GM12878 (cell line): Measurements from ENCODE around the gene BPIFA3. TPM values are rescaled to one million over a fixed set of nuclear protein-coding genes. Genes with fewer than 3 reads are reported as not detected.

Experiments
- ATAC-seq: fragments of 200-7000 bp; cut with Tn5 transposase; 3 replicates; pipeline ENCODE4 v1.9.1; 2020; ENCODE audit warnings: mild to moderate bottlenecking, moderate library complexity
- BruUV-seq: library from RNA; stranded (reverse); fragments of 400-500 nt; replicated peaks from 2 replicates; lab custom pipeline; 2021; lab: Mats Ljungman, UMichigan
- CTCF ChIA-PET: fragments of 300-600 bp; sonication (Branson Sonifier 250); formaldehyde crosslinking; extraction: SDS; loops from one replicate; lab custom pipeline; 2021; ENCODE audit warnings: inconsistent platforms; lab: Yijun Ruan, JAX
- POLR2A ChIA-PET: fragments of 350-600 bp; formaldehyde crosslinking; extraction: SDS; loops from one replicate; lab custom pipeline; 2021; ENCODE audit warnings: inconsistent platforms; lab: Charles Lee
- RAD21 ChIA-PET: fragments of 300-600 bp; sonication (Branson Sonifier 250); formaldehyde crosslinking; loops from one replicate; lab custom pipeline; 2023; ENCODE audit warnings: antibody characterized with exemption; ENCODE audit not compliant: unreplicated experiment; lab: Charles Lee
- SMC1A ChIA-PET: fragments of 300-600 bp; sonication (Branson Sonifier 250); formaldehyde crosslinking; loops from one replicate; lab custom pipeline; 2023; ENCODE audit not compliant: unreplicated experiment, uncharacterized antibody; lab: Charles Lee
- DNase-seq: peaks from one replicate; pipeline ENCODE4 v3.0.0-alpha.2; 2011; ENCODE audit warnings: low read depth, low spot score
- FAIRE-seq: peaks from 3 replicates; lab custom pipeline; 2011; peaks lifted over from hg19 to GRCh38; lab: Jason Lieb, UNC
- H2AFZ ChIP-seq: 2 replicates; pipeline ENCODE4 v1.6.0; 2011; ENCODE audit warnings: low read depth, low read length, control low read depth; ENCODE audit not compliant: control insufficient read depth
- H3K27ac ChIP-seq: 2 replicates; pipeline ENCODE4 v1.5.1; 2011; ENCODE audit warnings: control low read depth; ENCODE audit not compliant: control insufficient read depth, insufficient read depth
- H3K27me3 ChIP-seq, 2 experiments: replicated peaks in 1 of 2; 2 replicates each; pipeline versions ENCODE4 v1.6.0 to v1.6.1; 2011; ENCODE audit warnings: low read length in 1 of 2; ENCODE audit not compliant: control insufficient read depth in 2 of 2, insufficient read depth in 2 of 2
- H3K36me3 ChIP-seq, 2 experiments: 2 replicates each; pipeline ENCODE4 v1.5.1; 2011; ENCODE audit warnings: low read length in 1 of 2; ENCODE audit not compliant: control insufficient read depth in 2 of 2, insufficient read depth in 2 of 2
- H3K4me1 ChIP-seq: 2 replicates; pipeline ENCODE4 v1.6.1; 2011; ENCODE audit warnings: mild to moderate bottlenecking, low read length, moderate library complexity, mixed read lengths; ENCODE audit not compliant: control insufficient read depth, insufficient read depth
- H3K4me2 ChIP-seq: 2 replicates; pipeline ENCODE4 v1.6.0; 2011; ENCODE audit warnings: control low read depth; ENCODE audit not compliant: control insufficient read depth, insufficient read depth
- H3K4me3 ChIP-seq: fragments of 200-600 bp; sonication (generic); 2 replicates; pipeline ENCODE4 v1.5.1; 2016
- H3K79me2 ChIP-seq: 2 replicates; pipeline ENCODE4 v1.6.0; 2011; ENCODE audit warnings: low read length; ENCODE audit not compliant: control insufficient read depth, insufficient read depth
- H3K9ac ChIP-seq: 2 replicates; pipeline ENCODE4 v1.8.0; 2011; ENCODE audit warnings: low read length, control low read depth, mixed read lengths; ENCODE audit not compliant: control insufficient read depth, insufficient read depth
- H3K9me3 ChIP-seq: replicated peaks from 3 replicates; pipeline ENCODE4 v1.5.1; 2011; ENCODE audit warnings: mild to moderate bottlenecking, low read length; ENCODE audit not compliant: control insufficient read depth, insufficient read depth
- H4K20me1 ChIP-seq: 2 replicates; pipeline ENCODE4 v1.6.0; 2011; ENCODE audit not compliant: control insufficient read depth, insufficient read depth
- BCL11A ChIP-seq: IDR thresholded peaks from 2 replicates; pipeline ENCODE4 v1.6.1; 2011; ENCODE audit warnings: low read depth, low read length
- CBX3 ChIP-seq: fragments of 200-600 bp; sonication (generic); IDR thresholded peaks from 2 replicates; pipeline ENCODE4 v1.6.1; 2016; ENCODE audit warnings: low read depth, borderline replicate concordance
- CEBPB ChIP-seq, 2 experiments: fragments of 150-350 bp in 1 of 2; IDR thresholded peaks; 2 replicates each; pipeline ENCODE4 v1.6.1; 2012 to 2014; ENCODE audit warnings: low read depth in 2 of 2, low read length in 2 of 2, borderline replicate concordance in 1 of 2, inconsistent platforms in 1 of 2
- CEBPZ ChIP-seq: fragments of 150-350 bp; IDR thresholded peaks from 2 replicates; pipeline ENCODE4 v1.6.1; 2016; ENCODE audit warnings: low read depth, low read length
- HDGF ChIP-seq: fragments of 450-650 bp; IDR thresholded peaks from 2 replicates; pipeline ENCODE4 v1.6.1; 2016; ENCODE audit warnings: antibody characterized with exemption
- IRF3 ChIP-seq: fragments of 450-650 bp; IDR thresholded peaks from 2 replicates; pipeline ENCODE4 v1.6.1; 2014; ENCODE audit warnings: mild to moderate bottlenecking
- MYC ChIP-seq: IDR thresholded peaks from 2 replicates; pipeline ENCODE4 v1.6.1; 2011; ENCODE audit warnings: mild to moderate bottlenecking, low read length, moderate library complexity, inconsistent platforms; ENCODE audit not compliant: insufficient read depth, insufficient replicate concordance, insufficient read length, severe bottlenecking
- NKRF ChIP-seq: fragments of 450-650 bp; conservative IDR thresholded peaks from 2 replicates; pipeline ENCODE4 v1.6.1; 2017; ENCODE audit warnings: mild to moderate bottlenecking, moderate library complexity
- RAD51 ChIP-seq: fragments of 450-650 bp; IDR thresholded peaks from 2 replicates; pipeline ENCODE4 v1.6.1; 2016; ENCODE audit warnings: moderate library complexity, mild to moderate bottlenecking, inconsistent platforms
- RB1 ChIP-seq: fragments of 450-650 bp; formaldehyde crosslinking; IDR thresholded peaks from 2 replicates; pipeline ENCODE4 v1.6.1; 2017; ENCODE audit warnings: mild to moderate bottlenecking, borderline replicate concordance
- SIX5 ChIP-seq: IDR thresholded peaks from 2 replicates; pipeline ENCODE4 v1.6.1; 2011; ENCODE audit warnings: mild to moderate bottlenecking, low read depth, low read length, moderate library complexity; ENCODE audit not compliant: severe bottlenecking
- SMARCA5 ChIP-seq: fragments of 450-650 bp; IDR thresholded peaks from 2 replicates; pipeline ENCODE4 v1.6.1; 2017; ENCODE audit warnings: mild to moderate bottlenecking
- ZBTB40 ChIP-seq: fragments of 450-650 bp; IDR thresholded peaks from 2 replicates; pipeline ENCODE4 v1.6.1; 2016; ENCODE audit warnings: mild to moderate bottlenecking, moderate library complexity, borderline replicate concordance
- WGBS: methylation state at CpG from one replicate; pipeline ENCODE4 v1.1.6; 2016; ENCODE audit warnings: low lambda C conversion rate; ENCODE audit not compliant: insufficient replicate concordance, insufficient coverage; ENCODE audit errors: missing lambda C conversion rate; 5-methylcytosine and 5-hydroxymethylcytosine counted together
- in situ Hi-C: fragments of 300-500 bp; cut with MboI; formaldehyde crosslinking; loops from 9 replicates; pipeline ENCODE4 v1.14.3; 2018; ENCODE audit warnings: mixed read lengths
- intact Hi-C: fragments of 100-400 bp; cut with micrococcal nuclease; formaldehyde crosslinking; loops from one replicate; pipeline ENCODE4 v1.14.2; 2022; ENCODE audit not compliant: unreplicated experiment
- polyA plus RNA-seq, 11 experiments: library from polyadenylated mRNA; depleted of rRNA in 4 of 11; unstranded in 6 of 11; stranded (reverse) in 5 of 11; fragments of >200 nt; fragmentation: Nextera tagmentation in 4 of 11; fragmentation: Illumina TruSeq in 1 of 11; extraction: Ambion mirVana in 4 of 11; extraction: Trizol in 1 of 11; gene quantifications; 1 replicate in 1 of 11; 2 replicates in 10 of 11; pipeline versions ENCODE4 v1.2.1 to v1.2.3, GENCODE V29; 2011 to 2016; ENCODE audit warnings: inconsistent platforms in 2 of 11, missing spikeins in 2 of 11, low read depth in 1 of 11
- total RNA-seq, 4 experiments: library from RNA; depleted of rRNA in 3 of 4; stranded (reverse); fragments of >200 nt in 3 of 4; fragmentation: Illumina TruSeq in 1 of 4; extraction: Trizol in 1 of 4; gene quantifications; 2 replicates each; pipeline versions ENCODE4 v1.2.1 to v1.2.3, GENCODE V29; 2013 to 2021

BPIFA3 gene
- total and polyA plus RNA-seq, 10 of the 15 experiments (the other 5 are each of a cell fraction or from before 2014, with no cell fraction given), result not detected

- Histone ChIP-seq H3K9ac (no peak overlapping the region), H3K79me2 (no peaks in the 10 kb centered on the region), H3K4me1 (no peaks in the 10 kb centered on the region), H3K4me2 (no peak overlapping the region), H3K9me3 (no peaks in the 10 kb centered on the region; the same call in 2 of the 3 replicates), H4K20me1 (no peaks in the 10 kb centered on the region), H2AFZ (no peak overlapping the region), H3K4me3 (no peak overlapping the region), H3K27me3 (peaks cover 0 to 4% of the 10 kb centered on the region in 2 experiments; a peak in 1 of 4 replicates), H3K27ac (no peak overlapping the region), H3K36me3 (no peaks in the 10 kb centered on the region)
- DNase-seq (no peak), FAIRE-seq (no peak), ATAC-seq (no peak)
- SMC1A ChIA-PET, result no interaction called here
- in situ Hi-C loops, result no loop called here
- BruUV-seq, result no TSS peak
- intact Hi-C loops, result no loop called here
- WGBS, result 0% methylated on average over 3 of the region's 3 CpGs
- RAD21 ChIA-PET, result no interaction called here
- CTCF ChIA-PET, result no interaction called here
- POLR2A ChIA-PET, result no interaction called here
- TF ChIP-seq CEBPZ (no peak), IRF3 (no peak), CBX3 (no peak), RAD51 (no peak), RB1 (no peak), SMARCA5 (no peak), CEBPB (IDR thresholded peaks at IDR 0.05; ENCODE audit: borderline replicate concordance in 1 of 2, low read depth in 2 of 2, low read length in 2 of 2) (no peak), BCL11A (no peak), NKRF (no peak), SIX5 (no peak), HDGF (no peak), ZBTB40 (no peak), MYC (no peak)
These were observed 50.5 kb downstream of the BPIFA3 start for GRCh38 chr20:33267701-33268100.
